AG09319 (cell line): ENCODE data around the gene HES4.

Experiments used
- DNase-seq: peaks from one replicate; pipeline ENCODE4 v3.0.0-alpha.2; 2010; ENCODE audit warnings: low read depth; ENCODE audit errors: extremely low read depth
- TF ChIP-seq, protein P1 (sequence below): IDR thresholded peaks from 2 replicates; pipeline ENCODE4 v1.5.1; 2011; ENCODE audit warnings: low read depth, mild to moderate bottlenecking, inconsistent platforms, low read length, moderate library complexity

HES4 gene

GRCh38 chr1:999725-1000356, at the start of gene HES4:
Gene HES4, minus strand, starts transcription at chr1:1000097. Its CDS starts 124 bp downstream, at chr1:999973.
- peak; percentile 81 for DNase-seq

DNA sequence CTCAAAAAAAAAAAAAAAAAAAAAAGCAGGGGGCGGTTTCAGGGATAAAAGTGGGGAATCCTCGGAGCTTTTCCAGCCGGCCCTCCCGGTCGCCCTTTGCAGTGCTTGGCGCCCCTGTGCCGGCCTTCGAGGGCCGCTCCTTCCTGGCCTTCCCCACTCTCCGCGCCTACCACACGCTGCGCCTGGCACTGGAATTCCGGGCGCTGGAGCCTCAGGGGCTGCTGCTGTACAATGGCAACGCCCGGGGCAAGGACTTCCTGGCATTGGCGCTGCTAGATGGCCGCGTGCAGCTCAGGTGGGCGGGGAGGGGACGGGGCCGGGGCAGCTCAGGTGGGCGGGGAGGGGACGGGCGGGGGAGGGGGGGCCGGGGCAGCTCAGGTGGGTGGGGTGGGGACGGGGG, 48.9 kb upstream of the HES4 start:
- DNase-seq: no peak
- TF ChIP-seq, protein P1, sequence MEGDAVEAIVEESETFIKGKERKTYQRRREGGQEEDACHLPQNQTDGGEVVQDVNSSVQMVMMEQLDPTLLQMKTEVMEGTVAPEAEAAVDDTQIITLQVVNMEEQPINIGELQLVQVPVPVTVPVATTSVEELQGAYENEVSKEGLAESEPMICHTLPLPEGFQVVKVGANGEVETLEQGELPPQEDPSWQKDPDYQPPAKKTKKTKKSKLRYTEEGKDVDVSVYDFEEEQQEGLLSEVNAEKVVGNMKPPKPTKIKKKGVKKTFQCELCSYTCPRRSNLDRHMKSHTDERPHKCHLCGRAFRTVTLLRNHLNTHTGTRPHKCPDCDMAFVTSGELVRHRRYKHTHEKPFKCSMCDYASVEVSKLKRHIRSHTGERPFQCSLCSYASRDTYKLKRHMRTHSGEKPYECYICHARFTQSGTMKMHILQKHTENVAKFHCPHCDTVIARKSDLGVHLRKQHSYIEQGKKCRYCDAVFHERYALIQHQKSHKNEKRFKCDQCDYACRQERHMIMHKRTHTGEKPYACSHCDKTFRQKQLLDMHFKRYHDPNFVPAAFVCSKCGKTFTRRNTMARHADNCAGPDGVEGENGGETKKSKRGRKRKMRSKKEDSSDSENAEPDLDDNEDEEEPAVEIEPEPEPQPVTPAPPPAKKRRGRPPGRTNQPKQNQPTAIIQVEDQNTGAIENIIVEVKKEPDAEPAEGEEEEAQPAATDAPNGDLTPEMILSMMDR: no peak

More at GRCh38 chr1:999725-1000356, at the start of gene HES4:
- TF ChIP-seq, protein P1: no peak

GRCh38 chr1:1047963-1048362, 48.1 kb upstream of the HES4 start:
- TF ChIP-seq, protein P1: no peak
- DNase-seq: no peak

GRCh38 chr1:1047407-1047806, 47.5 kb upstream of the HES4 start:
- TF ChIP-seq, protein P1: no peak
- no peak for DNase-seq

- TF ChIP-seq, protein P1: no peak
- DNase-seq: no peak
Observed at GRCh38 chr1:1046767-1047166, 46.9 kb upstream of the HES4 start.

DNA sequence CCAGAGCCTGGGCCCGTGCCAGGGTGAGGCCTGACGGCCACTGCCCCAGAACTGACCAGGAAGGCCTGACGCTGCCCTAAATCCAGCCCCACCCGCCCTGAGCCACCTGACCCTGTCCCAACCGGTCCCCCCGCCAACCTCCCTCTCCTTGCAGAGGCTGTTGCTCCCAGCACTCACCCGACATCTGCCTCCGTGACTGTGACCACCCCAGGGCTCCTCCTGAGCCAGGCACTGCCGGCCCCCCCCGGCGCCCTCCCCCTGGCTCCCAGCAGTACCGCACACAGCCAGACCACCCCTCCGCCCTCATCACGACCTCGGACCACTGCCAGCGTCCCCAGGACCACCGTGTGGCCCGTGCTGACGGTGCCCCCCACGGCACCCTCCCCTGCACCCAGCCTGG, 46.3 kb upstream of the HES4 start:
- DNase-seq: no peak
- TF ChIP-seq, protein P1: no peak

- DNase-seq: no peak
Observed at GRCh38 chr1:1045129-1045528, 45.2 kb upstream of the HES4 start.

More at GRCh38 chr1:1045129-1045528, 45.2 kb upstream of the HES4 start:
- TF ChIP-seq, protein P1: no peak
